ENCODE measurements around the gene CCNF.
"Not testable (repeated sequence)": the region's sequence is repeated elsewhere in the genome, so short reads cannot be mapped to it uniquely, and the experiment has no call there.

CCNF gene

GRCh38 chr16:2473999-2474876, 45.0 kb downstream of the CCNF start:
- Histone ChIP-seq H3K4me2 (peak overlapping the region; percentile 99), H4K20me1 (peaks cover 53% of the 10 kb centered on the region), H3K9ac (peak overlapping the region; percentile 98), H3K4me1 (peaks cover 71% of the 10 kb centered on the region), H3K36me3 (peaks cover 16% of the 10 kb centered on the region), H3K4me3 (peak overlapping the region; percentile 98), H3K27me3 (no peaks in the 10 kb centered on the region), H3K27ac (peak overlapping the region; percentile 99), H3K9me3 (no peaks in the 10 kb centered on the region)
- TF ChIP-seq Cebpa-rat (IDR thresholded peaks at IDR 0.05) = no peak

GRCh38 chr16:2474877-2475412, 45.7 kb downstream of the CCNF start, which contains the start of gene TBC1D24:
Gene TBC1D24 (plus strand): TSS chr16:2475127. CDS start chr16:2496149, 21,022 bp downstream.
- H3K27ac ChIP-seq = peak within 1 kb of the TSS; percentile 99
- peaks cover 23% of the 10 kb centered on the region for H3K36me3 ChIP-seq
- no peaks in the 10 kb centered on the region for H3K27me3 ChIP-seq
- H3K4me3 ChIP-seq = peak within 1 kb of the TSS; percentile 98
- peaks cover 63% of the 10 kb centered on the region for H3K4me1 ChIP-seq
- no peak for TF ChIP-seq Cebpa-rat (IDR thresholded peaks at IDR 0.05)
- peaks cover 60% of the 10 kb centered on the region for H4K20me1 ChIP-seq
- no peaks in the 10 kb centered on the region for H3K9me3 ChIP-seq
- peak within 1 kb of the TSS; percentile 98 for H3K9ac ChIP-seq
- H3K4me2 ChIP-seq = peak within 1 kb of the TSS; percentile 99

- Histone ChIP-seq H3K9me3 (no peaks in the 10 kb centered on the region), H4K20me1 (peaks cover 67% of the 10 kb centered on the region), H3K27me3 (no peaks in the 10 kb centered on the region), H3K4me2 (peak overlapping the region; percentile 99), H3K27ac (peak overlapping the region; percentile 99), H3K4me3 (peak overlapping the region; percentile 98), H3K36me3 (peaks cover 31% of the 10 kb centered on the region), H3K4me1 (peaks cover 63% of the 10 kb centered on the region), H3K9ac (peak overlapping the region; percentile 98)
- no peak for TF ChIP-seq Cebpa-rat (IDR thresholded peaks at IDR 0.05)
Observed at GRCh38 chr16:2475413-2476344, 46.4 kb downstream of the CCNF start.

GRCh38 chr16:2476345-2476720, 47.1 kb downstream of the CCNF start:
- H3K4me2 ChIP-seq = peak overlapping the region; percentile 99
- H3K4me3 ChIP-seq = peak overlapping the region; percentile 98
- H3K9ac ChIP-seq = peak overlapping the region; percentile 98
- peaks cover 37% of the 10 kb centered on the region for H3K36me3 ChIP-seq
- peaks cover 65% of the 10 kb centered on the region for H3K4me1 ChIP-seq
- no peaks in the 10 kb centered on the region for H3K27me3 ChIP-seq
- no peak for TF ChIP-seq Cebpa-rat (IDR thresholded peaks at IDR 0.05)
- H4K20me1 ChIP-seq = peaks cover 74% of the 10 kb centered on the region
- no peaks in the 10 kb centered on the region for H3K9me3 ChIP-seq
- H3K27ac ChIP-seq = no peak overlapping the region

GRCh38 chr16:2476741-2477140, 47.5 kb downstream of the CCNF start:
- H3K36me3 ChIP-seq = peaks cover 41% of the 10 kb centered on the region
- peaks cover 78% of the 10 kb centered on the region for H4K20me1 ChIP-seq
- H3K4me2 ChIP-seq = peak overlapping the region; percentile 99
- peak overlapping the region; percentile 98; the same call in 1 of the 2 replicates for H3K4me3 ChIP-seq
- no peak overlapping the region for H3K27ac ChIP-seq
- no peak overlapping the region; the same call in 1 of the 2 replicates for H3K9ac ChIP-seq
- H3K4me1 ChIP-seq = peaks cover 65% of the 10 kb centered on the region
- no peak for TF ChIP-seq Cebpa-rat (IDR thresholded peaks at IDR 0.05)
- H3K27me3 ChIP-seq = no peaks in the 10 kb centered on the region
- H3K9me3 ChIP-seq = no peaks in the 10 kb centered on the region

- H3K4me2 ChIP-seq = peak overlapping the region; percentile 99; the same call in 1 of the 2 replicates
- 0 out of 2 replicates have a peak overlapping the region, but pooled peaks have one; percentile 29 for H3K9ac ChIP-seq
- H3K27me3 ChIP-seq = no peaks in the 10 kb centered on the region
- peaks cover 80% of the 10 kb centered on the region for H4K20me1 ChIP-seq
- no peak for TF ChIP-seq Cebpa-rat (IDR thresholded peaks at IDR 0.05)
- no peaks in the 10 kb centered on the region for H3K9me3 ChIP-seq
- peaks cover 65% of the 10 kb centered on the region for H3K4me1 ChIP-seq
- no peak overlapping the region for H3K4me3 ChIP-seq
- H3K27ac ChIP-seq = no peak overlapping the region
- peaks cover 42% of the 10 kb centered on the region for H3K36me3 ChIP-seq
Observed at GRCh38 chr16:2477327-2477726, 48.1 kb downstream of the CCNF start.

- Histone ChIP-seq H3K27ac (no peak overlapping the region), H3K27me3 (no peaks in the 10 kb centered on the region), H3K9ac (peak overlapping the region; percentile 29; the same call in 1 of the 2 replicates), H3K4me1 (peaks cover 65% of the 10 kb centered on the region), H3K36me3 (peaks cover 42% of the 10 kb centered on the region), H4K20me1 (peaks cover 81% of the 10 kb centered on the region), H3K4me3 (no peak overlapping the region), H3K9me3 (no peaks in the 10 kb centered on the region), H3K4me2 (0 out of 2 replicates have a peak overlapping the region, but pooled peaks have one; percentile 99)
- TF ChIP-seq Cebpa-rat (IDR thresholded peaks at IDR 0.05) = no peak
Observed at GRCh38 chr16:2478279-2478678, 49.0 kb downstream of the CCNF start.

- not testable (repeated sequence) for H3K9ac ChIP-seq, H3K4me2 ChIP-seq, H3K27me3 ChIP-seq, H3K9me3 ChIP-seq, H3K4me3 ChIP-seq, H3K27ac ChIP-seq
- peaks cover 48% of the 10 kb centered on the region for H3K36me3 ChIP-seq
- peaks cover 98% of the 10 kb centered on the region for H4K20me1 ChIP-seq
- peaks cover 79% of the 10 kb centered on the region for H3K4me1 ChIP-seq
Observed at GRCh38 chr16:2479996-2480395, 50.7 kb downstream of the CCNF start.

- Histone ChIP-seq H3K9me3 (no peaks in the 10 kb centered on the region), H3K4me1 (peaks cover 84% of the 10 kb centered on the region), H3K36me3 (peaks cover 56% of the 10 kb centered on the region), H3K27ac (no peak overlapping the region), H3K27me3 (no peaks in the 10 kb centered on the region), H3K4me3 (no peak overlapping the region), H3K9ac (no peak overlapping the region), H4K20me1 (peaks cover 100% of the 10 kb centered on the region), H3K4me2 (no peak overlapping the region)
- no peak for TF ChIP-seq Cebpa-rat (IDR thresholded peaks at IDR 0.05)
Observed at GRCh38 chr16:2480948-2481347, 51.7 kb downstream of the CCNF start.
